NCI-H2107 treated with DMSO at 0.1 percent for 48 hours (cell line): ENCODE data around the gene PODXL2.
A peak's percentile ranks its signal among the peaks of the same experiment; 100 is the strongest.

ENCODE experiments used
- DNase-seq: peaks from one replicate; lab custom pipeline; 2025; ENCODE audit not compliant: unreplicated experiment; lab: John Stamatoyannopoulos, UW

The PODXL2 gene

GRCh38 chr3:127628788-127629466 is at the start of gene PODXL2:
PODXL2 (plus strand) TSS chr3:127629185; CDS start chr3:127629220, 35 bp downstream.
- no peak for DNase-seq

GRCh38 chr3:127580327-127581060 is 48.5 kb upstream of the PODXL2 start:
- no peak for DNase-seq

- DNase-seq: no peak
Observed at GRCh38 chr3:127584734-127585133, 44.3 kb upstream of the PODXL2 start.

- no peak for DNase-seq
Observed at GRCh38 chr3:127585163-127585812, 43.7 kb upstream of the PODXL2 start.

- no peak for DNase-seq
Observed at GRCh38 chr3:127585813-127586413, 43.1 kb upstream of the PODXL2 start.

GRCh38 chr3:127587876-127588275 is 41.1 kb upstream of the PODXL2 start:
- no peak for DNase-seq

- no peak for DNase-seq
Observed at GRCh38 chr3:127588806-127589577, 40.0 kb upstream of the PODXL2 start.

GRCh38 chr3:127589600-127590281 is 39.2 kb upstream of the PODXL2 start:
- no peak for DNase-seq

GRCh38 chr3:127590282-127590592 is 38.7 kb upstream of the PODXL2 start:
- DNase-seq: no peak

- DNase-seq: peak; percentile 99
Observed at GRCh38 chr3:127590593-127591465, 38.2 kb upstream of the PODXL2 start, which contains the start of gene TPRA1. TPRA1 (minus strand) TSS chr3:127590733; CDS start chr3:127580146, 10,587 bp downstream.

- DNase-seq: no peak
Observed at GRCh38 chr3:127593178-127593577, 35.8 kb upstream of the PODXL2 start.

GRCh38 chr3:127595303-127595702 is 33.7 kb upstream of the PODXL2 start:
- DNase-seq: no peak

- no peak for DNase-seq
Observed at GRCh38 chr3:127597020-127597771, 31.8 kb upstream of the PODXL2 start.

GRCh38 chr3:127598841-127599570 is 30.0 kb upstream of the PODXL2 start:
- DNase-seq: peak; percentile 40

- DNase-seq: no peak
Observed at GRCh38 chr3:127600749-127601456, 28.1 kb upstream of the PODXL2 start.

- no peak for DNase-seq
Observed at GRCh38 chr3:127604035-127604434, 24.9 kb upstream of the PODXL2 start.

- DNase-seq: no peak
Observed at GRCh38 chr3:127604546-127605165, 24.3 kb upstream of the PODXL2 start.
